Lower leg skin (tissue), 4 donors: ENCODE data around the gene MTARC1. TPM values are rescaled to one million over a fixed set of nuclear protein-coding genes. Genes with fewer than 3 reads are reported as not detected.

Experiments
- DNase-seq, 2 donors: peaks; one replicate each; pipeline ENCODE4 v3.0.0-alpha.2; 2019; ENCODE audit warnings: low spot score in 2 of 2
- H3K4me3 ChIP-seq: fragments of 200-600 bp; sonication (generic); 2 replicates; pipeline ENCODE4 v1.5.1; 2017; ENCODE audit warnings: mild to moderate bottlenecking, low read depth; ENCODE audit not compliant: poor library complexity, severe bottlenecking
- POLR2A ChIP-seq, 2 donors: fragments of 450-650 bp; IDR thresholded peaks; one replicate each; pipeline ENCODE4 v1.6.1; 2016 to 2017; ENCODE audit warnings: antibody characterized with exemption in 2 of 2, mild to moderate bottlenecking in 1 of 2, moderate library complexity in 1 of 2
- WGBS, 2 donors: methylation state at CpG; one replicate each; pipeline ENCODE4 v1.1.5; 2018; 5-methylcytosine and 5-hydroxymethylcytosine counted together
- intact Hi-C: fragments of 100-400 bp; cut with DNase I; formaldehyde crosslinking; loops from one replicate; pipeline ENCODE4 v1.15.0; 2023; ENCODE audit warnings: low total_unique reads
- total RNA-seq, 4 donors: library from RNA; depleted of rRNA; stranded (reverse); fragments of >200 nt; gene quantifications; one replicate each; pipeline ENCODE4 v1.1.0, GENCODE V29; 2016
- TF ChIP-seq, protein P1 (sequence below), 3 donors: fragments of 450-650 bp; IDR thresholded peaks; one replicate each; pipeline ENCODE4 v1.5.1; 2016; ENCODE audit warnings: antibody characterized with exemption in 3 of 3, mild to moderate bottlenecking in 3 of 3, moderate library complexity in 2 of 3

Gene MTARC1
- total RNA-seq, 4 donors from 2014 or later: 1.9 to 3.9 (median 2.4) TPM

DNA sequence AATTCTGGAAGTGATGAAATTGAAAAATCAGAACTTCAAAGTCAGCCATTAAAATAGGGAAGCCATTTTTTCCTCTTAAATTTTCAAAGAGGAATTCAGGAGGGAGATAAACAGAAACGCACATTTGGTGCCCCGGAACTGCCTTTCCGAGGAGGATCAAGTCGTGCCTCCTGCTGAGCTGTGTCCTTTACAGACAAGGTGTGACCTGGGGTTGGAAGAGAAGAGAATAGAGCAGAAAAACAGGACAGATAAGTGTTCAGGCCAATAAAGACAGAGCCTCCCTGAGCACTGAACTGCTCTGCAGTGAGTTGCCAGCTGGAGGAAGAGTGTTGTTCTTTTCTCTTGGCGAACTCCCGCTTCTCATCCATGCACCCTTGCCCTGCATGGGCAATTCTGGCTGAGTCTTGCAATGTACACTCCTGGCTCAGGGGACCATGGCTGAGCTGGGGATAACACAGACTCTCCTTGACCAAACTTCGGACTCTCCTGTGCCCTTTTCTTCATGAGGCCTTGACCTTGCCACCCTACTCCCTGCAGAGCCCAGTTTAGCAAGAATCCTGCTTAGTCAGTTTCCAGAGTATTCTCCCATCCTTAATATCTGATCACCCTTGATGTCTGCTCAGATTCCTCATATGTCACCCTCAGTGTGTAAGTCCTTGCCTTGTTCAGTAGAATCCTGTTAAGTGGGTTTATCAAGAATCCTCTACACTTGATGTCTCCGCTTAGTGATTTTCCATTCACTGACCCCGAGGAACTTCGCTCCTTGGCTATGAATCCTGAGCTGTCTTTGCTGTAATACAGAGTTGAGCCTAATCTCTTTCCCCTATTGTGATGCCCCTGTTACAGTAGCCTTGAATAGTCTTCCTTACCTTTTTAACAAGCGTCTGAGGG is 1.3 kb upstream of the MTARC1 start:
- DNase-seq: no peak
- TF ChIP-seq POLR2A (IDR thresholded peaks at IDR 0.05): no peak
- TF ChIP-seq, protein P1, sequence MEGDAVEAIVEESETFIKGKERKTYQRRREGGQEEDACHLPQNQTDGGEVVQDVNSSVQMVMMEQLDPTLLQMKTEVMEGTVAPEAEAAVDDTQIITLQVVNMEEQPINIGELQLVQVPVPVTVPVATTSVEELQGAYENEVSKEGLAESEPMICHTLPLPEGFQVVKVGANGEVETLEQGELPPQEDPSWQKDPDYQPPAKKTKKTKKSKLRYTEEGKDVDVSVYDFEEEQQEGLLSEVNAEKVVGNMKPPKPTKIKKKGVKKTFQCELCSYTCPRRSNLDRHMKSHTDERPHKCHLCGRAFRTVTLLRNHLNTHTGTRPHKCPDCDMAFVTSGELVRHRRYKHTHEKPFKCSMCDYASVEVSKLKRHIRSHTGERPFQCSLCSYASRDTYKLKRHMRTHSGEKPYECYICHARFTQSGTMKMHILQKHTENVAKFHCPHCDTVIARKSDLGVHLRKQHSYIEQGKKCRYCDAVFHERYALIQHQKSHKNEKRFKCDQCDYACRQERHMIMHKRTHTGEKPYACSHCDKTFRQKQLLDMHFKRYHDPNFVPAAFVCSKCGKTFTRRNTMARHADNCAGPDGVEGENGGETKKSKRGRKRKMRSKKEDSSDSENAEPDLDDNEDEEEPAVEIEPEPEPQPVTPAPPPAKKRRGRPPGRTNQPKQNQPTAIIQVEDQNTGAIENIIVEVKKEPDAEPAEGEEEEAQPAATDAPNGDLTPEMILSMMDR (IDR thresholded peaks at IDR 0.05): no peak
- no peak overlapping the region for H3K4me3 ChIP-seq
- WGBS, 2 donors: 84% methylated on average over 11 of the region's 11 CpGs
- intact Hi-C loops: no loop called here

DNA sequence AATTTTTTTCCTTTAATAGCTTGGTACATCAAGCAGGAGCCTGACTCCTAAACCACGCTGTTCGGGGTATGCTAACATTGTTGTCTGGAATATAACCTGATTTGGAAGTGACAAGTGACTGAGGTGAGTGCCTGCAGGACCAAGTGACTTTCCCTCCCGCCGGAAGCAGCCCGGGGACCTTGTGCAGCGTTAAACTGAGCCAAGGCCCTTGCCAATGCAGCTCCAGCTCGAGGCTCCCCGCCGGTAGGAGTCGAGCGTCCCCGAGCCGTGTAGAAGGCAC is 716 bp upstream of the MTARC1 start:
- DNase-seq: no peak

DNA sequence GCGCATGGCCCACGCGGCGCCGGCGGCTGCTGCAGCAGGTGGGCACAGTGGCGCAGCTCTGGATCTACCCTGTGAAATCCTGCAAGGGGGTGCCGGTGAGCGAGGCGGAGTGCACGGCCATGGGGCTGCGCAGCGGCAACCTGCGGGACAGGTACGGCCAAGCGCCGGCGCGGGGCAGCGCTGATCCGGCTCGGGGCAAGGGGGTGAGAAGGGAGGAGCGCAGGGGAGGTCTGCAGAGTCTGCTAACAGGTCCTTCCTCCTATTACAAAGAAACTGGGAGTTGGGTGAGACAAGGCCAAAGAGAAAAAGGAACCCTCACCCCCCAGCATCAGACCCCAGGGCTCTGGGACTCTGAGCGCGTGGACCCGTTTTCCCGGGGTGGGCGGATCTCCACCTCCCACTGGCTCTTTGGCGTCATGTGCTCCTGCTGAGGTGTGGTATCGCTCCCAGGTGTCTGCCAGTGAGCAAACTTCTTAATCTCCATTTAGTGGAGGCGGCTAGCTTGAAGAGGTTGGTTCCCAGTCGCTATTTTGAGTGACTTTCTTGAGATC is 431 bp downstream of the MTARC1 start:
- H3K4me3 ChIP-seq: peak overlapping the region; percentile 46
- intact Hi-C loops: no loop called here
- DNase-seq: no peak
- WGBS, 2 donors: 8 to 9% methylated on average over 22 to 28 of the region's 32 CpGs
- no peak for TF ChIP-seq POLR2A (IDR thresholded peaks at IDR 0.05)
- TF ChIP-seq, protein P1 (IDR thresholded peaks at IDR 0.05): no peak

More for the DNA sequence above, 716 bp upstream of the MTARC1 start:
- intact Hi-C loops: no loop called here
- WGBS, 2 donors: 55 to 95% methylated on average over 4 to 6 of the region's 13 CpGs
- no peak for TF ChIP-seq POLR2A (IDR thresholded peaks at IDR 0.05)
- TF ChIP-seq, protein P1 (IDR thresholded peaks at IDR 0.05): no peak
- peak overlapping the region; percentile 46 for H3K4me3 ChIP-seq

DNA sequence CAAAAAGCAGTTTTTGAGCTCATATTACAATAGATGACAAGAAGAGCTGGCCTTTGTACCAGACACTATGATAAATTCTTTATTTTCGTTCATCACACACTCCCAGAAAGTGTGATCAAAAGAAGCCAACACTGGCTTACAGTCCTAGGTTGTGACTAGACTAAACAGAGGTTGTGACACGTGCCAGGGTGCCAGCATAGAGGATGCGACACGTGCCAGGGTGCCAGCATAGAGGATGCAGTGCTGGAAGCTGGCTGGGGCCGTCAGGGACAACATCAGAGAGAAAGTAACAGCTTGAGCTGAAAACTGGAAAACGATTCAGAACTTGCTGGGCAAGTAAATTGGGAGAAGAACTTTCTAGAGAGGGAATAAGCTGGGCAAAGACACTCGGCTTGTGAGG is 2.2 kb downstream of the MTARC1 start:
- 81% methylated on average over 7 of the region's 7 CpGs for WGBS, 2 donors
- no peak overlapping the region for H3K4me3 ChIP-seq
- intact Hi-C loops: no loop called here
- TF ChIP-seq, protein P1 (IDR thresholded peaks at IDR 0.05): no peak
- TF ChIP-seq POLR2A (IDR thresholded peaks at IDR 0.05): no peak
- DNase-seq: no peak

DNA sequence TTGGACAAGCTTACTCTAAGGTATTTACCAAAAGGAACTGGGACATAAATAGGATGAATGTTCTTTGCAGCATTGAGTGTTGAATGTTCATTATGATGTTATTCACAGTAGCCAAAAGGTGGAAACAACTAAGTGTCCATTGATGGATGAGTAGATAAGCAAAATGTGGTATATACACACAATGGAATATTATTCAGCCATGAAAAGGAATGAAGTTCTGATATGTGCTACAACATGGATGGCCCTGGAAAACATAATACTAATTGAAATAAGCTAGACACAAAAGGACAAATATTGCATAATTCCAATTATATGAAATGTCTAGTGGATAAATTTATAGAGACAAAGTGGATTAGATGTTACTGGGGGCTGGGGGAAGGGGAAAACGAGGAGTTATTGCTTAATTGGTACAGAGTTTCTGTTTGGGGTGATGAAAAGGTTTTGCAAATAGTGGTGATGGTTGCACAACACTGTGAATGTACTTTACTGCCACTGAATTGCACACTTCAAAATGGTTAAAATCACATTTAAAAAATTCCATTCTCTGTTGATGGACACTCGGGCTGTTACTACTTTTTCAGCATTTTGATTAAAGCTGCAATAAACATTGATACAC is 2.9 kb downstream of the MTARC1 start:
- intact Hi-C loops: no loop called here
- 75 to 76% methylated on average over 2 of the region's 2 CpGs for WGBS, 2 donors
- TF ChIP-seq POLR2A (IDR thresholded peaks at IDR 0.05): no peak
- TF ChIP-seq, protein P1 (IDR thresholded peaks at IDR 0.05): no peak
- no peak for DNase-seq
- no peak overlapping the region for H3K4me3 ChIP-seq
